ENCODE data around the gene GLB1L.
A peak's percentile ranks its signal among the peaks of the same experiment; 100 is the strongest.

The GLB1L gene

DNA sequence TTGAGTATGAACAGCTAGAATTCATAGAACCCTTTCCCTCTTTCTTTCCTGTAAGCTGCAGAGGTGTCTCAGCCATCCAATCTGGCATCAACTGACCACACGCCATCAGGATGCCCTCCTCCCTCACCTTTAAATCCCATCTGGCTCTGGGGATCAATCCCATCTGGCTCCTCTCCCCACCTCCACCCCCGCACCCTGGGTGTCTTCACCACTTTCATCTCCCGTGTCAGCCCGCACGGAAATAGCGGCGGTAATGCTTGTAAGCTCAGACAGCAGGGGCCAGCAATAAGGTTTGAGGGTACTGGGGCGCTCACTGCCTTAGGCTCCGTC lies 7.3 kb upstream of the GLB1L start:
- no peak for DNase-seq

DNA sequence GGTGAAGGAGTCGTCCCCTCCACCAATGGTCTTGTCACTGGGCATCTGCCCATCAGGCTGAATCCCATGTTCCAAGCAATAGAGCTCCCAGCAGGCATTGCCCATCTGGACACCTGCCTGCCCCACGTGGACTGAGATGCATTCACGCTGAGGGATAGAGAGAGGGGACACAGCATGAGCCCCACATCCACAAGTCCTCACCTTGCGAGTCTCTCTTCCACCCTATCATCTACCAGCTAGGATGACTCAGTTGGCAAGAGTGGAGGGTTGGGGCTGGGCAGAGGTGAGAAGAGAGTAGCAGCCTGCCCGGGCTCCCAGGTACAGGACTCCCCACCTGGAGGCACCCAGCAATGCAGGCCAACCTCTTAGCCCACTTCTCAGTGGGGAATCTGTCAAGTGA lies 6.8 kb upstream of the GLB1L start:
- DNase-seq = no peak

DNA sequence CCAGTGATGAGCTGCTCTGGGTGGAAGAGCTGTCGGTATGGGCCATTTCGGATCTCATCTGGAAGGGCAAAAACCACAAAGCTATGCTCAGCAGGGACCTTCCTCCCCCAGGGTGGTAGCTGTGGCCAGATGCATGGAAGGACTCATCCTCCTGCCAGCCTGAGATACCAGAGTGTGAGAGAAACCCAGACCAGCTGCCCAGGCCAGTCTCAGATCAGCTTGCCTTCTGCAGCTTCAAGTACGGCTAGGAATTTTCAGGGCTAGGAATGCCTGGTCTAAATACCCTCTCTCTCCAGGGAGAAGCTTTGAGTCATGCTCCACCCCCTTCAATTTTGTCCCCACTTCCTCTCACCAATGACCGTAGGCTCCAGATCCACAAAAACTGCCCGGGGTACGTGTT lies 6.4 kb upstream of the GLB1L start:
- no peak for DNase-seq

DNA sequence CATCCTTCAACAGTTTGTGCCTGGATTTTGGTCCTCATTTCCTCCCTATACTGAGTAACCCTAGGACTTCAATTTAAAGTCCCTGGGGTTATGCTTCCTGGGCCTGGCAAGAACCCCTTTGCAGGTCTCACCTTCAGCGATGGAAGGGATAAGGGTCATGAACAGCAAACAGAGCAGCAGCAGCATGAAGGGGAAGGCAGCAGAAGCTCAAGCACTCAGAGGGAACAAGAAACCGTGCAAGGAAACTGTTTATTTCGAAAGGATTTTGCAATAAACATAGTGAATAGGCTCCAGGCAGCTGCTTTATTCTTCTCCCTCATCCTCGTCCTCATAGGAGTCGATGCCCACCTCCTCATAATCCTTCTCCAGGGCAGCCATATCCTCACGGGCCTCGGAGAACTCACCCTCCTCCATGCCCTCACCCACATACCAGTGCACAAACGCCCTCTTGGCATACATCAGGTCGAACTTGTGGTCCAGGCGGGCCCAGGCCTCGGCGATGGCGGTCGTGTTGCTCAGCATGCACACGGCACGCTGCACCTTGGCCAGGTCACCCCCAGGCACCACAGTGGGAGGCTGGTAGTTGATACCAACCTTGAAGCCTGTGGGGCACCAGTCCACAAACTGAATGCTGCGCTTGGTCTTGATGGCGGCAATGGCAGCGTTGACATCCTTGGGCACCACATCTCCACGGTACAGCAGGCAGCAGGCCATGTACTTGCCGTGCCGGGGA lies 5.0 kb upstream of the GLB1L start:
- no peak for DNase-seq

DNA sequence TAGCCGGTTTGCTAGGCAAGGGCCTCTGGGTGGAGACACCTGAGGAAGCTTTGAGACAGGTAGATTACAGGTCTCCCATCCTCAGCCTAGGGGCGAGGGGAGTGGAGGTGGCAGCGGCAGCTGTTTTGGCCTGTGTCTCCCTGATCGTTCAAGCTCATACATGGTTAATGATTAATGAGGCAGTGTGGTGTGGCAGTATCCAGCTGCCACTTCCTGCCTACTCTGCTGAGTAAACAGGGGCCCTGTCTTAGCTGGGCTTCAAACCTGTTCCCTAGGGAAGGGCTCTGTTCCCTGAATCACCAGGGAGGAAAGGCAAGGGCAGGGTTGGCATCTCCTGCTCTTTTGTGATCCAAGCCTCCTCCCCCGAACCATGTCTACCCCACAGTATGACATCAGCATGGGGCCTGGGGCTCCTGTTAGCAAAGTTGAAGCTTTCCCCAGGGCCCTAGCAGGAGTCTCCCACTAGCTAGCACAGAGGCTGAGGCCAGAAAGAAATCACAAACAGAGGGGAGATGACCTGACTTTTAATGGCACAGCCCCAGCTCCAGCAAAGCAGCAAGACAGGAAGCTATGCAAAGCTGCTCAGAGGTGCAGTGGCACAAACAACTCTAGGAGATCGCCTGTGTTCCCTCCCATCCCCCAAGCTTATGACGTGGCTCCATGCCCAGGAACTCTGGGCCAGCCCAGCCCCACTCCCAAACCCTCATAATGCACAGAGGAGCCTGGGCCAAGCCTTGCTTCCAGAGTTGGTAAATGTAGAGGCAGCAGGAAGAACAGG lies 4.1 kb upstream of the GLB1L start:
- DNase-seq = peak; percentile 67

DNA sequence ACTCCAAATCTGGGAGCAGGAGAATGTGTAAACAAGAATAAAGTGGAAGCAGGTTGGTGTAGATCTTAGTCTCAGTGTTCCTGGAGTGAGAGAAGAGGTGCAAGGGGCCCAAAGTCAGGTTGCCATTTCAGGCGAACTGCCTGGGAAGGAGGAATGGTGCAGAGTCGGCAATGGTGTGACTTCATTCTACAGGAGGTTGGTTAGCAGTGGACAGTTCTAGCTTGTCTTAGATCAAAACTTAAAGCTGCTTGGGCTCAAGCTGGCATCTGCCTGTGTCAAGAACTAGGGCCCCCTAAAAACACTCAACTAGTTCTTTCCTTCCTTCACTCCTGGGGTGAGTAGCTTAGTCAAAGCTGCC lies 3.6 kb upstream of the GLB1L start:
- no peak for DNase-seq

DNA sequence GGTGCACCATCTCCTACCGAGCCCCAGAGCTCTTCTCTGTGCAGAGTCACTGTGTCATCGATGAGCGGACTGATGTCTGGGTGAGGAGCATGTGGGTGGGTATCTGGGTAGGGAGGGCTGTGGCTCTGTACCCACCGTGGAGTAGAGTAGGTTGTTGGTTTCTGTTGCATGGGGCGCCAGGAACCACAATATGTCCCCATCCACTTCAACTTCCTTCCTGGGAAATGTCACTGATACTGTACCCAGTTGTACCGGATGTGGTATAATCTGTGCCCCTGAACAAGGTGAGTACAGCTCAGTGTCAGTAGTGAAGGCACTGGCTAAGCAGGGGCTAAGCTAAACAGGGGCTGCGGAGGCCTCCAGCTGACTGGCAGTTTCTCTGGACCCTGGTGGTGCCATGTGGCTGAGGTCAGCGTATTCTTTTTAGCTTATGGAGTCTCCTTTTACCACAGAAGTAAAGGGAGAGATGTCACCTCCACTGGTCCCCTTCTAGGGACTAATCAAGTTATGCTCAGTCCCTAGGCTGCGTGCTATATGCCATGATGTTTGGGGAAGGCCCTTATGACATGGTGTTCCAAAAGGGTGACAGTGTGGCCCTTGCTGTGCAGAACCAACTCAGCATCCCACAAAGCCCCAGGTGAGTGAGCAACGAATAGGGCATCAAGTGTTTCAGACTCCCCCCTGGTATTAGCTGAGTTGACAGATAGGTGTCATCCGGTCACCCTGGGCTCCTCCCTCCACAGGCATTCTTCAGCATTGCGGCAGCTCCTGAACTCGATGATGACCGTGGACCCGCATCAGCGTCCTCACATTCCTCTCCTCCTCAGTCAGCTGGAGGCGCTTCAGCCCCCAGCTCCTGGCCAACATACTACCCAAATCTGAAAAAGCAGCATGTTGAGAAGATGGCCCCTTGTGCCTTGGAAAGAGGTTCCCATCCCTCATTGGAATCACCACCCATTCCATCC lies 2.7 kb upstream of the GLB1L start:
- no peak for DNase-seq

DNA sequence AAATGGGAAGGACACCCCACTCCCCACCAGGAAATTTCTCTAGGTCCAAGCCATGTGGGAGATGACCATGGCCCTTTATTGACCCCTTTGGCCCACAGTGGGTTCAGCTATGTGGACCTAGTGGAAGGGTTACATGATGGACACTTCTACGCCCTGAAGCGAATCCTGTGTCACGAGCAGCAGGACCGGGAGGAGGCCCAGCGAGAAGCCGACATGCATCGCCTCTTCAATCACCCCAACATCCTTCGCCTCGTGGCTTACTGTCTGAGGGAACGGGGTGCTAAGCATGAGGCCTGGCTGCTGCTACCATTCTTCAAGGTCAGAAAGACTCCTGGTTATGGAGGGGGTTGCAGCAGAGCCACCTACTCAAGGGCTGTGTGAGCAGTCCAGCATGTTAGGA lies 1.3 kb upstream of the GLB1L start:
- no peak for DNase-seq

DNA sequence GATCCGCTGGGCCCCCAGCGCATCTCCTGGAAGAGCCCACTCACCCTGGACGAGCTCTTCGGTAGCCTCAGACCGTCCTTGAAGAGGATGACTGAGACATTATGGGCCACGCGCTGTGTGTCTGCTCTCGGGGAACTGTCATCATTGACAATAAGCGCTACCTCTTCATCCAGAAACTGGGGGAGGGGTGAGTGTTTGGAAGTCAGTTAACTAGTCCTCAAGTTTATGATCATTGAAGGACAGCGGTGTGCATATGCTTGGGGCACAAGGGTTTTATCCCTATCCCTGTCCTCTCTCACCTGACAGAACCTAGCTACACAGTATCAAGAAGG lies 621 bp upstream of the GLB1L start:
- DNase-seq = no peak

DNA sequence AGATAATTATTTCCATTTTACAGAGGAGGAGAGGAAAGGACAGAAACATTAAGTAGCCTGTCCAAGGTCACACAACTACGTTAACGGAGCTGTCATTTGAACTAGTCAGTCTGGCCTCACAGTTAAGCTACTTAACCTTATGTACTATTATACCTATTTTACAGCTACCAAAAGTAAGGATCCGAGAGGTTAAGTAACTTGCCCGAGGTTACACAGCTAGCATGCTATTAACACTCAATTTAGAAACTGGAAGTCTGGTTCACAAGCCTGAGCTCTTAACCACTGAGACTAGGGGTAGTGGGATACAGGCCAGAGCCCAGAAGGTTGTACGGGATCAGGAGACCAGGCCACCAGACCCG lies 476 bp downstream of the GLB1L start:
- DNase-seq = no peak

DNA sequence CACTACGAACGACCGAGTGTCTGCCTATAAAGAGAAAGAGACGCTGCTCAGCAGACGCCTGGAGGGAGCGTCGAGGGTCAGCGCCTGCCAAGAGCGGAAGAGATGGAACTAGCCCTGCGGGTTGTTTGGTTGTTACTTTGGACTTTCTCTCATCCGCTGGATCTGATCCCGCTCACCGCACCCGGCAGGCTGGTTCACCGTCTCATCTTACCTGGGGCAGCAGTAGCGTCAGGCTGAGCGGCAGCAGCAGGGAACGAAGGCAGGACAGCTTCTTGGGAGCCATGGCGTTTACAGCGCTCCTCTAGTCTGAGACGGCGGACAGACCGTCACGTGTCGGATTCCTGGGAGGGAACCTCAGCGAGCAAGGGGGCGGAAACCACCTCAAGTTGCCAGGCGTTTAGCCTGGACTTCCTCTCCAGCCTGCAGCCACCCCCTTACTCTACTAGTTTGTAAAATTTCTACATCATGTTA lies 1.9 kb downstream of the GLB1L start:
- DNase-seq = no peak

DNA sequence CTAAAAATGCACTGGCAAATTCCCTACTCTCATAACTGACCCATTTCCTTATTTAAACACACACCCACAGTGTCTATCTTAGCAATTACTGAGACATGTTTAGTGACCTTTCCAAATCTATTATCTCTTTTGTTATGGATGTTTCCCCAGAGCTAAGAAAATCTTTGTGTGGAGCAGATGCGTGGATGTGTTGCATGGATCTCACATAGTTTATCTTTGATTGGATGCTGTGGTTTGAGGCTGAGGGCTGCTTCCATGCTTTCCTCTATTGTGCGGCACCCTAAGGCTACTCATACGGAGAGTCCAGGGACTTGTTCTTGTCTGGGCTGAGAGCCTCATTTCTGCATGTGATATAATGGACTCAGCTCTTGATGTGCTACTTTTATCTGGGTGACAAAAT lies 10.9 kb downstream of the GLB1L start:
- no peak for DNase-seq

DNA sequence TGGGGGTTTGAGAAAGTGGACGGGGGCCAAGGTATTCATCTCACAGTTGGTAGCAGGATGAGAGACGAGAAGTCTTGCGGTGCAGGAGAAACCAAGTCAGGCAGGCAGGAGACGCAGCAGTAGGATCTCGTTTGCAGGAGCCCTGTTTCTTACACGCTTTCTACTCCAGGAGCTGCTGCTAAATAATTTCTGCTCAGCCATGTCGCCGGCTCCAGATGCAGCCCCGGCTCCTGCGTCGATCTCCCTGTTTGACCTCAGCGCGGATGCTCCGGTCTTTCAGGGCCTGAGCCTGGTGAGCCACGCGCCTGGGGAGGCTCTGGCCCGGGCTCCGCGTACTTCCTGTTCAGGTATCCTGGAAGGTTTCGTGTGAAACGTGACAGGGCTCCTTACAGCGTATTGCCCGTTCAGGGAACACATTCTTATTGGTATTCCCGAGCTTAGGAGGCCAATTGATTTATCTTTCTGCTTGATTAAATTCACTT lies 15.1 kb downstream of the GLB1L start:
- no peak for DNase-seq

DNA sequence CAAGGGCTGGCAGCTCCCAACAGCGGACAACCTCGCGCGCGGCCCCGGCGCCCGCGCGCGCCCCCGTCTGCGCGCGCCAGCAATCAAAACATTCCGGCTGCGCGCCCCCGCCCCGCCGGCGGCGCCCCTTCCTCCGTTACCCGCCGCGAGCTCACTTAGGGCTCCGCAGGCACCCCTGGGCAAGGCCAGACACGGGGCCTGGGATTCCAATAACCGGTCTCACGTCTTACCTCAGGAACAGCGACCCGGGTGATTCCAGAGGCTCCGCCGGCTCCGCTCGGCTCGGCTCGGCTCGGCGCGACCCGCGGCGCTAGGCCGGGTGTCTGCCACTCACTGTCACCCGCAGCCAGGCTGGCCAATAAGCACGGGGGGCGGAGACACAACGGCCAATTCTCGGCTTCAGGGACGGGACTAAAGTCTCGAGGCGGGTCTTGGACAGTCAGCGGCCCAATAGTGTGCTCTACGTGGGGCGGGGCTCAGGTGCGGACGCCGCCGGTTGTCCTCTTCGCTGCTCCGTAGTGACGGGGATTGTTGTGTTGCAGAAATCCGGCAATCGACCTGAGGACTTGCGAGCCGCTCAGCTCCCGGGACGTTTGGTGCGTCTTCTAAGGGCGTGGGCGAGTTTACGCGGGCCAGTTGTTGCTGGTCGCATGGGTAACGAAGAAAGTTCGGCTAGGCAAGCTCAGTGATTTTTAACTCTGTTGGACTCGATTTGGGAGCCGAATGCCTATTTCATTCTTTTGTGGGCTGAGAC lies 15.8 kb downstream of the GLB1L start, which contains the start of the genes ANKZF1 and ATG9A:
TSS of gene ANKZF1 (plus strand) at position 502 of the 754 bp plus-strand sequence. CDS start 452 bp downstream, outside the sequence.
TSS of gene ATG9A (minus strand) at position 332 of the 754 bp plus-strand sequence. CDS start 1,612 bp downstream, outside the sequence.
- peak; percentile 87 for DNase-seq

DNA sequence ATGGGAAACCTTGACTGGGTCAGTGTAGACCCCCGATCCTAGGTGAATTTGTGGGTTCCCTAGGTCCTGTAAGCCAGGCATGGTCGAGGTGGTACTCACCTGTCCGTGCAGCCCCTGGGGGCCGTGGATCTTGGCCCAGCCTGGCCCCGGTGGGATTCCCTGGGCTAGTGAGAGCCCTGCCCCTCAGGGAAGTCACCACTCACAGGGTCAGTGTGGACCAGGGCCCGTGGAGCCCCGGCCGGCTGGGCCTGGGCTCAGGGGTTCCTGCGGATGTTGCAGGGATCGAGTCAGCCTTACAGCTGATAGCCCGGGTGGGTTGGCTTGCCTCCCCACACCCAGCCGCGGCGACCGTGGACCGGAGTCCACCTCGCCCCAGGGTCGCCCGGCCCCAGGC lies 16.3 kb downstream of the GLB1L start:
- no peak for DNase-seq

DNA sequence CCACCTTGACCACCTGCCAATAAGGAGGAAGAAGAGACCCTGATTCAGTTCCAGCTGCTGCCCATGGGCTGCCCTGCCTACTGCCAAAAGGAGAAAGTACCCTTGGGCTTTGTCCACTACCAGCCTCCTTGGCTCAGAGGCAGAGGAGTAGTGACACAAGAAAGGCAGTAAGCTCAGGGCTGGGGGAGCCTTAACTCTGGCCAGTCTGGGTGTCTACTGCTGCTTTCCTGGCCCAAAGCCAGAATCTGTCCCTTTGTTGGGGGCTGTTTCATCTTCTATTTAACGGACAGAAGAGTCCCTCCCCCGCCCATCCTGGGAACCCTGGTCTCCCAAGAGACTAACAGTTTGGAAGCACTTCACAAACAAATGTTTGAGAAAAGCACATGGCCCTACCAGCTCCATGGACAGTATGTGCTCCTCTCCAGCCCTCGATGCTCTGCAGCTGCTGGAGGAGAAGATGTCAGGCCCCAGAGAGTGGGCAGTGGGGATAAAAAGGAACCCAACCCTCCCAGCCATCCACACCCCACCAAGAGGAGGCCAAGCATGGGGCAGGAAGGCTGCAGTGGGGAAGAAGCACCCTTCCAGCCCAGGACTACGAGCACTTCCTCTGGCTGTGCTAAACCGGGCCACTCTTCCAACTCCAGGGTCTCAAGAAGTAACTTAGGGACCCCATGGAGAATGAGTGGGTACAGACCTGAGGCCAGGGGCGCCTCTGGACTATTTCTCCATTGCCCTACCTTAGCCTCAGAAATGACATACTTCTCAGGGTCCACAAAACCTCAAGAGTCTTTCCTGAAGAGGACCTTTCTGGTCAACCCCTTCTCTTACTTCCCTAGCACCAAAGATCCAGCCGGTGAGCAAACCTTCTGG lies 17.0 kb downstream of the GLB1L start:
- DNase-seq = no peak

DNA sequence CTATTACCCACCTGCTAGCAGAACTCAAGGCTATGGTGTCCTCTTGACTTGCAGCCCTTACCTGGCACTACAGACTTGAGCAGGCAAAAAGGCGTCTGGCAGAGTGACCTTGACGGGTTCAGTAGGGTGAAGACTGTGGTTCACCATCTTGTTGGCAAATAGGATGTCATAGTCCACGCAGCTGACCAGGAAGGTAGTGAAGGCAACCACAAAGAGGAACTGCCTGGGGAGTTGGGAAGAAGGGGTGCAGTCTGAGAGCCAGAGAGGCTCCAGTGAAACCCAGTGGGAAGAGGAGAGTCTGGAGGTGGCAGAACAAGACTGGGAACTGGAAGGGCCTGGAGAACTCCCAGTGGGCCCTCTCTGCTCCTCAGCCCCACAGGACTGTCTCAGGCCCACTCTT lies 19.9 kb downstream of the GLB1L start:
- no peak for DNase-seq

DNA sequence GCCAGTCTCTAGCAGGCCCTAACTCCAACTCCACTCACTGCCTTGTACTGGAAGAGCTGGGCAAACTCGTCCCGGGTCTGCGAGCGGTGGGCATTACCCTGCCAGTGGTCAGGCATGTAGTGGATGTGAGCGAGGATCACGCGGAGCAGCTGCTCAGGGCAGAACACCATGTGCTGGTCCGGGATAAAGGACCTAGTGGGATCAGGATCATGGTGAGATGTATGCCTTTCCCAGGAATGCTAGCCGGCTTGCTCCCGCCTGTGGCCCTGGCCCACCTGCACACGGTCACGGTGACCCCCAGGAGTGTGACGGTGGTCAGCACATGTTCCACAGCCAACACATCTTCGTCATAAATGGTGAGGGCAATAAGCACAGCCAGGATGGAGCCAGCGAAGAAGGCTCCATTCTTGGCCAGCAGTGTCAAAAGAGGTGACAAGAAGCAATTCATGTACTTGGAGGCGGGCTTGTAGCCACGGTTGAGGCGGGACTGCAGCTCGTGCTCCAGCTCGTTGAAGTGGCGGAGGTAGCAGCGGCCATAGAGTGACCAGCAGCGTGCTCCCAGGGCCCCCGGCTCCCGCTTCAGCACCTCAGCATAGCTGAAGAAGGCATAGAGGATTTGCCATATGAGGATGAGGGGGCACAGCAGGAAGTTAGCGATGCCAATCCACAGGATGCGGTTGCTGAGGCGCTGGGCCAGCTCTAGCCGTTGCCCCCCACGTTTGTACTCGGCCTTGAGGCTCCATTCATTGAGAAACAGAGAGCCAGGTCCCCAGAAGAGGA lies 21.2 kb downstream of the GLB1L start:
- DNase-seq = no peak

DNA sequence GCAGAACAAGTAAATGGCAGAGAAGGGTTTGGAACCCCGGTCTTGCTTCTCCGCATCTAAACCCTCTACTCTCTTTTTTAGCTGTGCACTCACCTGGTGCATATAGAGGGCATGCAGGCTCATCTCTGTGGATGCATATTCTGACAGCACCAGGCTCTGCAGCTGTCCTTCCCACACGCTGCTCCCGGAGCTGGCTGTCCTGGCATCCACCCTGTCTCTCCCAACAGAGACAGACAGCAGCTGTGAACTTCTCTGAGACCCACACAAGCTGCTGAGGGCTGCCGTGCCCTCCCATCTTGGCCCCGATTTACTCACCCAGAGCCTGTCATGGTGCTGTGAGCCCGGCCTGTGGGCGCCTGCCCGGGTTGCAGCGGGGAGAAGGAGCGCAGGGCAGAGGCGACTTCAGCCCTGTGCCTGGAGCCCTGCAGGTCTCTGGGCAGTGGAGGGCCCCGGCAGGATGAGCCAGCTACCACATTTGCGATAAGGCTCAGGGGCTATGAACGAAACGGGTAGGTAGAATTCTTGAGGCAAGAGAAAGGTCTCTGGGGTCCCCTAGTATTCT lies 23.2 kb downstream of the GLB1L start:
- DNase-seq = no peak

DNA sequence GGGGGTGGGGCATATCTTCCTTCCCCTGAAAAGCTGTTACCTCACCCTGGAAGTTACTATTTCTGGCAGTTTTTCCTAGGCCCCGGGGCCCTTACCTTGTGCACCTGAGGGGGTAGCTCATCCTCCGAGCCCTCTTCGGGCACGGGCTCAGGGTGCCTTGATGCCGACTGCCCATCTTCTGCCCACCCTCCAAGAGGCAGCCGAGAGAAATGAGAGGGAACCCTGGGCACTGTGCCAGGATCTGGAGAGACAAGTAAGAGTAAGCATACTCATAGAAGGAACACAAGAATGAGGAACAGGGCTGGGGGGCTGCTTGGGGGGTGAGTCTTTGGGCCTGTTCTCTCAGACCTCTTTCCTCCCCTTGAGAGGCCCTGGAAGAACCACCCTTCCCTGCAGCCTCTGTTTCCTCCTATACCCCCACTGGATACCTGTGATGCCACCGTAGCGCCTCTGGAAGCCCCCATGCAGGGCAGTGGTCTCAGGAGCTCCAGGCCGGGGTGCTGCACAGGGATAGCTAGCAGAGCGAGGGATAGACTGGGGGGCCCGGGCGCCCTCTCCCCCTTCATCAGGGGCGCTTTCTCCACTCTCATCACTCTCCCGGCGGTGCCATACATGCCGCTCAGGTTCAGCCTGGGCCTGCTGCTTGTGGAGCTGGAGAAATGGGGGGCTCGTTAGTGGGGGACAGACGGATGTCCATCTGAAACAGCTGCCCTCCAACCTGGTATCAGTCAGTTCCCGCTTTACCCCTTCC lies 24.4 kb downstream of the GLB1L start:
- no peak for DNase-seq

Measured in NCI-H2029 treated with DMSO at 0.1 percent for 48 hours (cell line).